ENCODE measurements around the gene ZSCAN31. TPM values are rescaled to one million over a fixed set of nuclear protein-coding genes. Genes with fewer than 3 reads are reported as not detected.
"Not testable (repeated sequence)": the region's sequence is repeated elsewhere in the genome, so short reads cannot be mapped to it uniquely, and the experiment has no call there.

The ZSCAN31 gene
- total and polyA plus RNA-seq, 2 experiments from 2014 or later = 0.54 to 1.5 TPM

- no peak for DNase-seq
- Histone ChIP-seq H3K36me3 (ENCODE audit: low read depth) (no peaks in the 10 kb centered on the region; the same call in 1 of the 2 replicates), H3F3A (ENCODE audit: insufficient read depth) (no peaks in the 10 kb centered on the region), H2AFZ (no peak overlapping the region), H3K27ac (no peak overlapping the region), H3K9ac (no peak overlapping the region), H3K9me2 (ENCODE audit: insufficient read depth) (no peaks in the 10 kb centered on the region), H3K4me2 (ENCODE audit: unreplicated experiment) (no peak overlapping the region), H3K4me1 (ENCODE audit: insufficient read depth) (no peaks in the 10 kb centered on the region; the same call in 1 of the 2 replicates), H4K20me1 (ENCODE audit: insufficient read depth) (no peaks in the 10 kb centered on the region), H3K27me3 (replicated peaks; ENCODE audit: insufficient read depth) (no peaks in the 10 kb centered on the region), H3K4me3 (no peak overlapping the region), H3K79me2 (ENCODE audit: insufficient read depth) (no peaks in the 10 kb centered on the region), H3K9me3 (ENCODE audit: low read depth) (no peaks in the 10 kb centered on the region)
- in situ Hi-C loops (cut with MboI) = loop anchor here (10.0 to 25.0 kb wide), 2 partner anchors 456 to 1174 kb away; no protein-coding TSS in a partner anchor
- WGBS, 2 experiments (ENCODE audit: low coverage in 1 of 2, low lambda C conversion rate in 2 of 2, missing lambda C conversion rate in 2 of 2) = 96 to 99% methylated on average over 2 of the region's 2 CpGs
- TF ChIP-seq EZH2 (IDR thresholded peaks at IDR 0.05; ENCODE audit: insufficient read depth, poor library complexity, severe bottlenecking) (no peak), EZH2phosphoT487 (IDR thresholded peaks at IDR 0.05; ENCODE audit: insufficient read depth, low read depth) (no peak)
These were observed 25.0 kb upstream of the ZSCAN31 start for GRCh38 chr6:28360961-28361360.

- not testable (repeated sequence) for H3K4me1 ChIP-seq (ENCODE audit: insufficient read depth); H3K27me3 ChIP-seq (replicated peaks; ENCODE audit: insufficient read depth); H4K20me1 ChIP-seq (ENCODE audit: insufficient read depth); H3K9me3 ChIP-seq (ENCODE audit: low read depth); H3K9ac ChIP-seq; H3K79me2 ChIP-seq (ENCODE audit: insufficient read depth); H3K36me3 ChIP-seq (ENCODE audit: low read depth); H3K4me2 ChIP-seq (ENCODE audit: unreplicated experiment); H3K4me3 ChIP-seq; H3K9me2 ChIP-seq (ENCODE audit: insufficient read depth); H3F3A ChIP-seq (ENCODE audit: insufficient read depth); DNase-seq; H3K27ac ChIP-seq; H2AFZ ChIP-seq
- in situ Hi-C loops (cut with MboI) = loop anchor here (25.0 kb wide), 1 partner anchor 1172 kb away; no protein-coding TSS in a partner anchor
- WGBS, 2 experiments (ENCODE audit: low coverage in 1 of 2, low lambda C conversion rate in 2 of 2, missing lambda C conversion rate in 2 of 2) = 92% methylated on average over 16 of the region's 16 CpGs
These were observed 23.6 kb upstream of the ZSCAN31 start for GRCh38 chr6:28359562-28359961.

- H3K79me2 ChIP-seq (ENCODE audit: insufficient read depth) = peaks cover 15% of the 10 kb centered on the region
- no peak overlapping the region for H3K4me2 ChIP-seq (ENCODE audit: unreplicated experiment)
- 89 to 94% methylated on average over 6 of the region's 6 CpGs for WGBS, 2 experiments (ENCODE audit: low coverage in 1 of 2, low lambda C conversion rate in 2 of 2, missing lambda C conversion rate in 2 of 2)
- no peaks in the 10 kb centered on the region for H3K9me2 ChIP-seq (ENCODE audit: insufficient read depth)
- H3K9me3 ChIP-seq (ENCODE audit: low read depth) = no peaks in the 10 kb centered on the region
- no peak for DNase-seq
- no peak overlapping the region for H3K9ac ChIP-seq
- TF ChIP-seq EZH2 (IDR thresholded peaks at IDR 0.05; ENCODE audit: insufficient read depth, poor library complexity, severe bottlenecking) (no peak), EZH2phosphoT487 (IDR thresholded peaks at IDR 0.05; ENCODE audit: insufficient read depth, low read depth) (no peak)
- no peak overlapping the region for H2AFZ ChIP-seq
- no peaks in the 10 kb centered on the region; the same call in 1 of the 2 replicates for H3K36me3 ChIP-seq (ENCODE audit: low read depth)
- no peak overlapping the region for H3K4me3 ChIP-seq
- peaks cover 4% of the 10 kb centered on the region; the same call in 1 of the 2 replicates for H3K4me1 ChIP-seq (ENCODE audit: insufficient read depth)
- H3F3A ChIP-seq (ENCODE audit: insufficient read depth) = no peaks in the 10 kb centered on the region; the same call in 1 of the 2 replicates
- no peaks in the 10 kb centered on the region for H3K27me3 ChIP-seq (replicated peaks; ENCODE audit: insufficient read depth)
- no peak overlapping the region for H3K27ac ChIP-seq
- in situ Hi-C loops (cut with MboI) = loop anchor here (25.0 kb wide), 1 partner anchor 1170 kb away; no protein-coding TSS in a partner anchor
- H4K20me1 ChIP-seq (ENCODE audit: insufficient read depth) = no peaks in the 10 kb centered on the region
These were observed 21.1 kb upstream of the ZSCAN31 start for GRCh38 chr6:28357036-28357435.

- H3K4me2 ChIP-seq (ENCODE audit: unreplicated experiment) = no peak overlapping the region
- TF ChIP-seq EZH2phosphoT487 (IDR thresholded peaks at IDR 0.05; ENCODE audit: insufficient read depth, low read depth) (no peak), EZH2 (IDR thresholded peaks at IDR 0.05; ENCODE audit: insufficient read depth, poor library complexity, severe bottlenecking) (no peak)
- no peaks in the 10 kb centered on the region for H3K27me3 ChIP-seq (replicated peaks; ENCODE audit: insufficient read depth)
- no peak for DNase-seq
- no peaks in the 10 kb centered on the region for H3K36me3 ChIP-seq (ENCODE audit: low read depth)
- peak overlapping the region; percentile 84; the same call in 1 of the 2 replicates for H3K9ac ChIP-seq
- no peaks in the 10 kb centered on the region for H3K9me3 ChIP-seq (ENCODE audit: low read depth)
- no peak overlapping the region for H3K4me3 ChIP-seq
- peaks cover 19% of the 10 kb centered on the region for H3K79me2 ChIP-seq (ENCODE audit: insufficient read depth)
- 51 to 57% methylated on average over 7 of the region's 7 CpGs for WGBS, 2 experiments (ENCODE audit: low coverage in 1 of 2, low lambda C conversion rate in 2 of 2, missing lambda C conversion rate in 2 of 2)
- H4K20me1 ChIP-seq (ENCODE audit: insufficient read depth) = no peaks in the 10 kb centered on the region
- H3K27ac ChIP-seq = no peak overlapping the region
- H3F3A ChIP-seq (ENCODE audit: insufficient read depth) = no peaks in the 10 kb centered on the region; the same call in 1 of the 2 replicates
- H3K9me2 ChIP-seq (ENCODE audit: insufficient read depth) = no peaks in the 10 kb centered on the region
- H3K4me1 ChIP-seq (ENCODE audit: insufficient read depth) = peaks cover 4% of the 10 kb centered on the region; the same call in 1 of the 2 replicates
- in situ Hi-C loops (cut with MboI) = loop anchor here (25.0 kb wide), 1 partner anchor 1169 kb away; no protein-coding TSS in a partner anchor
- H2AFZ ChIP-seq = peak overlapping the region; percentile 97
These were observed 20.7 kb upstream of the ZSCAN31 start for GRCh38 chr6:28356666-28357020.

Measured in GM23248 (cell line).